GM12891 (cell line): ENCODE results near the gene RPP14.

ENCODE experiments used
- POLR2A ChIP-seq: IDR thresholded peaks from 2 replicates; pipeline ENCODE4 v1.6.1; 2011; ENCODE audit warnings: low read depth, low read length, control low read depth
- POLR2AphosphoS5 ChIP-seq: IDR thresholded peaks from 2 replicates; pipeline ENCODE4 v1.6.1; 2011; ENCODE audit warnings: low read depth, low read length, control low read depth
- POU2F2 ChIP-seq: IDR thresholded peaks from 2 replicates; pipeline ENCODE4 v1.6.1; 2011; ENCODE audit warnings: low read depth, mild to moderate bottlenecking, control low read depth, low read length, moderate library complexity
- SPI1 ChIP-seq: IDR thresholded peaks from 2 replicates; pipeline ENCODE4 v1.6.1; 2011; ENCODE audit warnings: low read depth, low read length, control low read depth
- TAF1 ChIP-seq: IDR thresholded peaks from 2 replicates; pipeline ENCODE4 v1.6.1; 2011; ENCODE audit warnings: low read depth, low read length, control low read depth

DNA sequence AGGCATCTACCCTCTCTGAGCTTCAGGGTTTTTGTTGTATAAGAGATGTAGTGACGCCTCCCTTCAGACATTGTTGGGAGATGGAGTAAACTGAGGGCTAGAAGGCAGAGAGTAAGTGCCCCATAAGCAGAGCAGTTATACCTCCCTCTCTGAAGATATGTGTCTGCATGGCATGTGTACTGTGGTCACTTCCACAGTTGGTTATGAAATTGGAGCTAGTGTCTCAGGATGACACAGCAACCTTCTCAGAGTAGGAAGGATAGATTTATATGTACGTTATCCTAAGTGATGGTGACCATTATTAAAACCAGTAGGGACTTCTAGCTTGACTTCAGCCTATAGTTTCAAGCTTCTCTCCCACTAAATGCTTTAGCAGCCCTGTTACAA is 44.6 kb downstream of the RPP14 start:
- TF ChIP-seq POLR2AphosphoS5 (no peak), SPI1 (no peak), POLR2A (no peak), TAF1 (no peak), POU2F2 (no peak)
